ENCODE results near the gene TEX36. TPM values are rescaled to one million over a fixed set of nuclear protein-coding genes. Genes with fewer than 3 reads are reported as not detected.

The TEX36 gene
- total RNA-seq, 1 experiment from 2014 or later, result 0.25 TPM

GRCh38 chr10:125633517-125633999 lies 49.4 kb downstream of the TEX36 start:
- Histone ChIP-seq H3K9ac (ENCODE audit: low read length) (no peak overlapping the region), H3K79me2 (ENCODE audit: insufficient read depth, low read length) (no peaks in the 10 kb centered on the region), H3K27me3 (ENCODE audit: insufficient read depth, low read length) (peaks cover 24% of the 10 kb centered on the region; the same call in 1 of the 2 replicates), H3K36me3 (ENCODE audit: control insufficient read depth in 1 of 2, insufficient read depth in 2 of 2, low read length in 2 of 2) (no peaks in the 10 kb centered on the region), H3K9me3 (ENCODE audit: control insufficient read depth in 1 of 2, insufficient read depth in 1 of 2, low read depth in 1 of 2, low read length in 2 of 2) (no peaks in the 10 kb centered on the region), H4K20me1 (ENCODE audit: insufficient read depth) (no peaks in the 10 kb centered on the region), H3K4me2 (ENCODE audit: low read length) (peak overlapping the region; percentile 66), H2AFZ (ENCODE audit: low read depth, low read length, poor library complexity, severe bottlenecking) (peak overlapping the region; percentile 86), H3K4me3 (replicated peaks in 1 of 2; ENCODE audit: low read depth in 1 of 2, low read length in 2 of 2) (peak overlapping the region; percentile 3 to 30; a peak in 3 of 4 replicates), H3K9me2 (ENCODE audit: insufficient read depth) (no peaks in the 10 kb centered on the region), H3K27ac (ENCODE audit: low read depth, low read length) (no peak overlapping the region), H3K4me1 (ENCODE audit: control insufficient read depth in 1 of 2, insufficient read depth in 2 of 2, low read length in 2 of 2) (peaks cover 10 to 14% of the 10 kb centered on the region in 2 experiments; a peak in 3 of 4 replicates)
- ChIA-PET CTCF (interaction anchor here (1.8 to 2.4 kb wide), 2 partner anchors 585 to 641 kb away, joined by 5 read pairs; no protein-coding TSS in a partner anchor), POLR2A (interaction anchor here (1.1 to 1.2 kb wide), 2 partner anchors 9 to 10 kb away, joined by 3 read pairs; no protein-coding TSS in a partner anchor), RAD21 (ENCODE audit: low non-redundant PET in 1 of 2, low total read pairs in 2 of 2, uncharacterized antibody in 2 of 2, unreplicated experiment in 2 of 2) (no interaction called here)
- DNase-seq (ENCODE audit: low read depth, low spot score) (peak; percentile 8), ATAC-seq (peak; percentile 30)
- no TSS peak for BruUV-seq (replicated peaks)
- intact Hi-C loops (cut with micrococcal nuclease), result loop anchor here (5.0 kb wide), 1 partner anchor 471 kb away; the partner anchor contains the start of gene CTBP2
- TF ChIP-seq CBX3 (IDR thresholded peaks at IDR 0.05; ENCODE audit: low read depth), result 0 out of 2 replicates have a peak, but pooled peaks have one; percentile 11
- TF ChIP-seq SP1 (IDR thresholded peaks at IDR 0.05; ENCODE audit: low read depth), result no peak
- TF ChIP-seq MAX (IDR thresholded peaks at IDR 0.05), result no peak
- TF ChIP-seq SIN3A (IDR thresholded peaks at IDR 0.05; ENCODE audit: low read depth), result no peak
- TF ChIP-seq CTCF (IDR thresholded peaks at IDR 0.05 in 2 of 3, conservative IDR thresholded peaks at IDR 0.05 in 1 of 3; ENCODE audit: borderline replicate concordance in 1 of 3, insufficient read depth in 1 of 3, low read depth in 2 of 3, low read length in 2 of 3), result no peak
- no peak for TF ChIP-seq CEBPB (IDR thresholded peaks at IDR 0.05; ENCODE audit: low read depth)
- peak; percentile 89 for TF ChIP-seq SRF (IDR thresholded peaks at IDR 0.05; ENCODE audit: low read depth)
- peak; percentile 64 for TF ChIP-seq TCF7L2 (IDR thresholded peaks at IDR 0.05; ENCODE audit: borderline replicate concordance, extremely low read depth, insufficient read depth, insufficient read length)
- TF ChIP-seq POLR2AphosphoS5 (IDR thresholded peaks at IDR 0.05; ENCODE audit: low read depth, low read length), result no peak
- TF ChIP-seq EGR1 (IDR thresholded peaks at IDR 0.05; ENCODE audit: low read depth), result 0 out of 2 replicates have a peak, but pooled peaks have one; percentile 19
- TF ChIP-seq YY1 (IDR thresholded peaks at IDR 0.05; ENCODE audit: extremely low read depth, insufficient replicate concordance, low read depth, low read length), result no peak
- no peak for TF ChIP-seq JUND (IDR thresholded peaks at IDR 0.05)
- TF ChIP-seq ELF1 (IDR thresholded peaks at IDR 0.05; ENCODE audit: borderline replicate concordance, low read depth), result no peak
- TF ChIP-seq POLR2A (IDR thresholded peaks at IDR 0.05; ENCODE audit: borderline replicate concordance, extremely low read depth, insufficient read depth, insufficient read length), result no peak
- TF ChIP-seq EZH2 (IDR thresholded peaks at IDR 0.05), result no peak; the same call in 1 of the 2 replicates
- no peak for TF ChIP-seq EZH2phosphoT487 (IDR thresholded peaks at IDR 0.05; ENCODE audit: borderline replicate concordance)
- TF ChIP-seq REST (IDR thresholded peaks at IDR 0.05; ENCODE audit: low read depth), result no peak
- TF ChIP-seq ZNF274 (IDR thresholded peaks at IDR 0.05; ENCODE audit: low read depth, low read length), result no peak
- no peak for TF ChIP-seq ATF3 (IDR thresholded peaks at IDR 0.05)
- TF ChIP-seq ZBTB33 (IDR thresholded peaks at IDR 0.05; ENCODE audit: extremely low read depth, insufficient replicate concordance, low read length), result no peak

Measured in HCT116 (cell line).